Measurements from ENCODE around the gene PSMG1. TPM values are rescaled to one million over a fixed set of nuclear protein-coding genes. Genes with fewer than 3 reads are reported as not detected.

The PSMG1 gene
- total RNA-seq, 1 experiment from 2014 or later: 78.8 TPM

DNA sequence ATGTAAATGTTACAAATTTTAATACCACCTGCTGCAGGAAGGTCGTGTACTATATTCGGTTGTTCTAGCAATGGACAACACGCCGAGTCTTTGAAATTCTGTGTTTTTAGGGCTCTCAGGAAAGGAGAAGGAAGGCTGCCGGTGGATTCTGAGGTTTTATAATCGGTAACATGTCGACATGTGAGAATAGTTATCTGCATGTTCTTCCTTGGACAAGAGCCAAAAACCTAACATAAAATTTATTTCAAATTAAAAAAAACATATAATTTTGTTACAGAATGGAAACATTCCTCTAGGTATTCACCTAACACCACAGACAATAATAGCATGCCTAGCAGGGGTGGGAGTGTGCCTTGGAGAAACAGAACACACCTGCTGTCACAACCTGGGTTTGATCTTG is 4.8 kb downstream of the PSMG1 start:
- no CpG with 5 or more reads among the region's 7 CpGs for WGBS (ENCODE audit: extremely low coverage, insufficient read length, low lambda C conversion rate)
- Mint-ChIP-seq H3K36me3 (ENCODE audit: insufficient read depth in 1 of 3, low read depth in 3 of 3) (peaks cover 26 to 58% (median 46%) of the 10 kb centered on the region in 3 experiments; a peak in 6 of 7 replicates), H3K27me3 (ENCODE audit: low read depth) (no peaks in the 10 kb centered on the region; the same call in 1 of the 2 replicates), H3K9me3 (no peaks in the 10 kb centered on the region), H3K27ac (no peak overlapping the region), H3K4me1 (peaks cover 13 to 14% of the 10 kb centered on the region in 2 experiments), H3K4me3 (no peak overlapping the region)
- Histone ChIP-seq H3K23ac (ENCODE audit: insufficient read length, low read depth, low read length) (no peak overlapping the region), H4K91ac (ENCODE audit: insufficient read length, low read depth, low read length) (no peak overlapping the region), H3K9me3 (ENCODE audit: control insufficient read depth, low read depth, low read length) (no peaks in the 10 kb centered on the region), H2BK12ac (ENCODE audit: insufficient read length, low read depth, low read length) (no peak overlapping the region), H3K23me2 (ENCODE audit: insufficient read length, low read depth, low read length, poor library complexity, severe bottlenecking) (peaks cover 7% of the 10 kb centered on the region), H2BK120ac (ENCODE audit: low read depth, low read length, poor library complexity, severe bottlenecking) (no peak overlapping the region), H3K18ac (ENCODE audit: insufficient read length, low read depth, low read length) (no peak overlapping the region), H4K8ac (replicated peaks; ENCODE audit: insufficient read length, low read depth, low read length) (no peak overlapping the region), H3K79me2 (ENCODE audit: insufficient read depth, low read length) (no peaks in the 10 kb centered on the region), H3K14ac (ENCODE audit: insufficient read depth, low read length) (no peak overlapping the region), H3K56ac (ENCODE audit: insufficient read length, low read depth, low read length) (no peak overlapping the region), H3T11ph (ENCODE audit: low read length) (no peak overlapping the region), H3K27me3 (ENCODE audit: insufficient read depth, low read length) (no peaks in the 10 kb centered on the region), H2BK20ac (ENCODE audit: low read depth, low read length, poor library complexity, severe bottlenecking) (no peak overlapping the region), H4K20me1 (ENCODE audit: control insufficient read depth, insufficient read depth, insufficient read length) (no peaks in the 10 kb centered on the region), H3K79me1 (ENCODE audit: insufficient read depth, low read depth, low read length, poor library complexity, severe bottlenecking) (no peaks in the 10 kb centered on the region), H3K4me2 (ENCODE audit: insufficient read depth, insufficient read length, low read length) (no peak overlapping the region), H3K4me1 (ENCODE audit: insufficient read depth, low read length) (0 out of 2 replicates have a peak, but pooled peaks cover 3% of the 10 kb centered on the region), H2BK5ac (ENCODE audit: insufficient read length, low read length) (no peak overlapping the region), H3K9ac (ENCODE audit: extremely low read depth, insufficient read length, low read length) (no peak overlapping the region), H3K4ac (ENCODE audit: low read depth, low read length) (no peak overlapping the region), H3K27ac (ENCODE audit: insufficient read length, low read depth, low read length) (no peak overlapping the region), H4K5ac (ENCODE audit: insufficient read length, low read depth, low read length) (no peak overlapping the region), H2BK15ac (ENCODE audit: low read depth, low read length) (no peak overlapping the region), H2AK5ac (ENCODE audit: insufficient read length, low read length) (no peak overlapping the region), H2AFZ (ENCODE audit: low read length) (no peak overlapping the region)
- DNase-seq: no peak
- TF ChIP-seq, protein P1, sequence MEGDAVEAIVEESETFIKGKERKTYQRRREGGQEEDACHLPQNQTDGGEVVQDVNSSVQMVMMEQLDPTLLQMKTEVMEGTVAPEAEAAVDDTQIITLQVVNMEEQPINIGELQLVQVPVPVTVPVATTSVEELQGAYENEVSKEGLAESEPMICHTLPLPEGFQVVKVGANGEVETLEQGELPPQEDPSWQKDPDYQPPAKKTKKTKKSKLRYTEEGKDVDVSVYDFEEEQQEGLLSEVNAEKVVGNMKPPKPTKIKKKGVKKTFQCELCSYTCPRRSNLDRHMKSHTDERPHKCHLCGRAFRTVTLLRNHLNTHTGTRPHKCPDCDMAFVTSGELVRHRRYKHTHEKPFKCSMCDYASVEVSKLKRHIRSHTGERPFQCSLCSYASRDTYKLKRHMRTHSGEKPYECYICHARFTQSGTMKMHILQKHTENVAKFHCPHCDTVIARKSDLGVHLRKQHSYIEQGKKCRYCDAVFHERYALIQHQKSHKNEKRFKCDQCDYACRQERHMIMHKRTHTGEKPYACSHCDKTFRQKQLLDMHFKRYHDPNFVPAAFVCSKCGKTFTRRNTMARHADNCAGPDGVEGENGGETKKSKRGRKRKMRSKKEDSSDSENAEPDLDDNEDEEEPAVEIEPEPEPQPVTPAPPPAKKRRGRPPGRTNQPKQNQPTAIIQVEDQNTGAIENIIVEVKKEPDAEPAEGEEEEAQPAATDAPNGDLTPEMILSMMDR (conservative IDR thresholded peaks at IDR 0.05): no peak

All from H9 (cell line).